Gastroesophageal sphincter (tissue), 3 donors: ENCODE data around the gene TBC1D13.

Experiments
- EP300 ChIP-seq: sonication (generic); formaldehyde crosslinking; IDR thresholded peaks from one replicate; pipeline ENCODE4 v1.6.1; 2017; ENCODE audit warnings: antibody characterized with exemption, mild to moderate bottlenecking
- POLR2A ChIP-seq, 2 donors: fragments of 450-650 bp; IDR thresholded peaks; one replicate each; pipeline ENCODE4 v1.6.1; 2017; ENCODE audit warnings: antibody characterized with exemption in 2 of 2, mild to moderate bottlenecking in 2 of 2, moderate library complexity in 1 of 2
- POLR2AphosphoS5 ChIP-seq: sonication (generic); formaldehyde crosslinking; IDR thresholded peaks from one replicate; pipeline ENCODE4 v1.6.1; 2017; ENCODE audit warnings: antibody characterized with exemption
- TF ChIP-seq, protein P1 (sequence below), 4 experiments: fragments of 200-600 bp in 2 of 4; fragments of 450-650 bp in 2 of 4; sonication (generic) in 1 of 4; IDR thresholded peaks; one replicate each; pipeline ENCODE4 v1.5.1; 2017 to 2019; ENCODE audit warnings: antibody characterized with exemption in 4 of 4, mild to moderate bottlenecking in 2 of 4, moderate library complexity in 2 of 4

DNA sequence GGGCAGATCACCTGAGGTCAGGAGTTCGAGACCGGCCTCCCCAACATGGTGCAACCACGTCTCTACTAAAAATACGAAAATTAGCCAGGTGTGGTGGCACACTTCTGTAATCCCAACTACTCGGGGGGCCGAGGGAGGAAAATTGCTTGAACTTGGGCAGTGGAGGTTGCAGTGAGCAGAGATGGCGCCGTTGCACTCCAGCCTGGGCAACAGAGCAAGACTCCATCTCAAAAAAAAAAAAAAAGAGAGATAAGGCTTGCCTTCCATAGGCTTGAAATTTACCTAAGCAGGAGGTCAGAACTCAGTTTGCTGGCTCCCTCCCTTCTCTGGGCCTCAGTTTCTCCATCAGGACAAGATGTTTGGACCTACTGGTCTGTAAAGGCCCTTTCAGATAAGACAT, 41.2 kb downstream of the TBC1D13 start:
- no peak for TF ChIP-seq POLR2AphosphoS5
- TF ChIP-seq, protein P1, sequence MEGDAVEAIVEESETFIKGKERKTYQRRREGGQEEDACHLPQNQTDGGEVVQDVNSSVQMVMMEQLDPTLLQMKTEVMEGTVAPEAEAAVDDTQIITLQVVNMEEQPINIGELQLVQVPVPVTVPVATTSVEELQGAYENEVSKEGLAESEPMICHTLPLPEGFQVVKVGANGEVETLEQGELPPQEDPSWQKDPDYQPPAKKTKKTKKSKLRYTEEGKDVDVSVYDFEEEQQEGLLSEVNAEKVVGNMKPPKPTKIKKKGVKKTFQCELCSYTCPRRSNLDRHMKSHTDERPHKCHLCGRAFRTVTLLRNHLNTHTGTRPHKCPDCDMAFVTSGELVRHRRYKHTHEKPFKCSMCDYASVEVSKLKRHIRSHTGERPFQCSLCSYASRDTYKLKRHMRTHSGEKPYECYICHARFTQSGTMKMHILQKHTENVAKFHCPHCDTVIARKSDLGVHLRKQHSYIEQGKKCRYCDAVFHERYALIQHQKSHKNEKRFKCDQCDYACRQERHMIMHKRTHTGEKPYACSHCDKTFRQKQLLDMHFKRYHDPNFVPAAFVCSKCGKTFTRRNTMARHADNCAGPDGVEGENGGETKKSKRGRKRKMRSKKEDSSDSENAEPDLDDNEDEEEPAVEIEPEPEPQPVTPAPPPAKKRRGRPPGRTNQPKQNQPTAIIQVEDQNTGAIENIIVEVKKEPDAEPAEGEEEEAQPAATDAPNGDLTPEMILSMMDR (IDR thresholded peaks at IDR 0.05): no peak
- no peak for TF ChIP-seq POLR2A (IDR thresholded peaks at IDR 0.05)
- no peak for TF ChIP-seq EP300
